GM23338 (cell line): ENCODE data around the gene SLC44A4. TPM values are rescaled to one million over a fixed set of nuclear protein-coding genes. Genes with fewer than 3 reads are reported as not detected.

Experiments used
- ATAC-seq: fragments of 200-7000 bp; cut with Tn5 transposase; 3 replicates; pipeline ENCODE4 v1.9.1; 2020
- DNase-seq: peaks from one replicate; pipeline ENCODE4 v3.0.0-alpha.2; 2015; ENCODE audit warnings: low spot score
- H2AFZ ChIP-seq: fragments of 200-600 bp; sonication (generic); 2 replicates; pipeline ENCODE4 v1.8.0; 2016; ENCODE audit warnings: antibody characterized with exemption, mild to moderate bottlenecking, moderate library complexity
- H3F3A ChIP-seq: fragments of 200-600 bp; sonication (generic); replicated peaks from 2 replicates; pipeline ENCODE4 v1.8.0; 2017; ENCODE audit warnings: antibody characterized with exemption, mixed run types, low read depth
- H3K27ac ChIP-seq: fragments of 200-600 bp; sonication (generic); 2 replicates; pipeline ENCODE4 v1.6.1; 2016; ENCODE audit warnings: low read depth
- H3K27me3 ChIP-seq: fragments of 200-600 bp; sonication (generic); 2 replicates; pipeline ENCODE4 v1.8.0; 2016; ENCODE audit warnings: mild to moderate bottlenecking, mixed run types, moderate library complexity; ENCODE audit not compliant: insufficient read depth
- H3K36me3 ChIP-seq: fragments of 200-600 bp; sonication (generic); 2 replicates; pipeline ENCODE4 v1.8.0; 2016; ENCODE audit warnings: mild to moderate bottlenecking; ENCODE audit not compliant: insufficient read depth
- H3K4me1 ChIP-seq: fragments of 200-600 bp; sonication (generic); 2 replicates; pipeline ENCODE4 v1.8.0; 2016; ENCODE audit warnings: mild to moderate bottlenecking, moderate library complexity; ENCODE audit not compliant: insufficient read depth
- H3K4me2 ChIP-seq: fragments of 200-600 bp; sonication (generic); 2 replicates; pipeline ENCODE4 v1.7.1; 2017; ENCODE audit warnings: mixed run types
- H3K4me3 ChIP-seq: fragments of 200-600 bp; sonication (generic); 2 replicates; pipeline ENCODE4 v1.6.1; 2016; ENCODE audit warnings: mixed run types
- H3K79me2 ChIP-seq: fragments of 200-600 bp; sonication (generic); replicated peaks from 2 replicates; pipeline ENCODE4 v1.8.0; 2017; ENCODE audit warnings: mild to moderate bottlenecking; ENCODE audit not compliant: insufficient read depth
- H3K9me2 ChIP-seq: fragments of 200-600 bp; sonication (generic); 2 replicates; pipeline ENCODE4 v1.8.0; 2017; ENCODE audit not compliant: insufficient read depth
- H4K20me1 ChIP-seq: fragments of 200-600 bp; sonication (generic); replicated peaks from 2 replicates; pipeline ENCODE4 v1.8.0; 2017; ENCODE audit warnings: mild to moderate bottlenecking; ENCODE audit not compliant: insufficient read depth
- H3K27ac Mint-ChIP-seq: 2 replicates; pipeline ENCODE4 v1.8.0; 2020; ENCODE audit warnings: inconsistent platforms, mild to moderate bottlenecking, moderate library complexity, mixed read lengths
- H3K27me3 Mint-ChIP-seq: 3 replicates; pipeline ENCODE4 v1.8.0; 2022; ENCODE audit warnings: low read depth, mild to moderate bottlenecking, moderate library complexity, mixed read lengths, inconsistent platforms; ENCODE audit not compliant: insufficient read depth, poor library complexity
- H3K36me3 Mint-ChIP-seq: 3 replicates; pipeline ENCODE4 v1.8.0; 2021; ENCODE audit warnings: low read depth, mild to moderate bottlenecking, inconsistent platforms, moderate library complexity, mixed read lengths
- H3K4me1 Mint-ChIP-seq: 3 replicates; pipeline ENCODE4 v1.8.0; 2020; ENCODE audit warnings: mild to moderate bottlenecking, inconsistent platforms, mixed read lengths
- H3K4me3 Mint-ChIP-seq: 3 replicates; pipeline ENCODE4 v1.8.0; 2021; ENCODE audit warnings: moderate library complexity, mild to moderate bottlenecking, inconsistent platforms, mixed read lengths
- H3K9me3 Mint-ChIP-seq: 3 replicates; pipeline ENCODE4 v1.8.0; 2020; ENCODE audit warnings: moderate library complexity, mild to moderate bottlenecking, inconsistent platforms, mixed read lengths
- CREB1 ChIP-seq: fragments of 250-450 bp; sonication (Bioruptor Pico); IDR thresholded peaks from 2 replicates; pipeline ENCODE4 v1.5.0; 2020; ENCODE audit warnings: low read depth, mild to moderate bottlenecking, moderate library complexity
- JUNB ChIP-seq: IDR thresholded peaks from one replicate; pipeline ENCODE4 v1.6.1; 2016; ENCODE audit warnings: antibody characterized with exemption; ENCODE audit not compliant: unreplicated experiment
- NANOG ChIP-seq: IDR thresholded peaks from 2 replicates; pipeline ENCODE4 v1.6.1; 2016; ENCODE audit warnings: antibody characterized with exemption, borderline replicate concordance
- POLR2AphosphoS5 ChIP-seq: IDR thresholded peaks from 2 replicates; pipeline ENCODE4 v1.6.1; 2016; ENCODE audit warnings: antibody characterized with exemption, low read depth
- ZNF114 ChIP-seq: fragments of 250-450 bp; sonication (Bioruptor Pico); IDR thresholded peaks from 2 replicates; pipeline ENCODE4 v1.5.0; 2020; ENCODE audit warnings: mild to moderate bottlenecking, moderate library complexity
- ZNF331 ChIP-seq: fragments of 250-450 bp; sonication (Bioruptor Pico); IDR thresholded peaks from 2 replicates; pipeline ENCODE4 v1.5.0; 2020; ENCODE audit warnings: low read depth, mild to moderate bottlenecking, moderate library complexity
- ZNF462 ChIP-seq: fragments of 250-450 bp; sonication (Bioruptor Pico); IDR thresholded peaks from 2 replicates; pipeline ENCODE4 v1.5.0; 2020; ENCODE audit warnings: mild to moderate bottlenecking, moderate library complexity
- polyA plus RNA-seq: library from polyadenylated mRNA; unstranded; fragments of >200 nt; fragmentation: Nextera tagmentation; extraction: Ambion mirVana; gene quantifications from 2 replicates; pipeline ENCODE4 v1.2.1, GENCODE V29; 2016
- total RNA-seq: library from RNA; depleted of rRNA; stranded (reverse); fragments of >200 nt; shearing (Covaris generic); gene quantifications from 2 replicates; pipeline ENCODE4 v1.2.3, GENCODE V29; 2014
- TF ChIP-seq, protein P1 (sequence below): IDR thresholded peaks from 2 replicates; pipeline ENCODE4 v1.6.1; 2016; ENCODE audit warnings: antibody characterized with exemption
- TF ChIP-seq, protein P2 (sequence below), 2 experiments: fragments of 200-600 bp in 1 of 2; sonication (generic) in 1 of 2; conservative IDR thresholded peaks; 2 replicates each; pipeline versions ENCODE4 v1.5.1 to v1.6.1; 2016 to 2017; ENCODE audit warnings: antibody characterized with exemption in 2 of 2, low read depth in 2 of 2, mild to moderate bottlenecking in 2 of 2, moderate library complexity in 1 of 2

The SLC44A4 gene
- total and polyA plus RNA-seq, 2 experiments from 2014 or later: 1.1 to 3.7 TPM

DNA sequence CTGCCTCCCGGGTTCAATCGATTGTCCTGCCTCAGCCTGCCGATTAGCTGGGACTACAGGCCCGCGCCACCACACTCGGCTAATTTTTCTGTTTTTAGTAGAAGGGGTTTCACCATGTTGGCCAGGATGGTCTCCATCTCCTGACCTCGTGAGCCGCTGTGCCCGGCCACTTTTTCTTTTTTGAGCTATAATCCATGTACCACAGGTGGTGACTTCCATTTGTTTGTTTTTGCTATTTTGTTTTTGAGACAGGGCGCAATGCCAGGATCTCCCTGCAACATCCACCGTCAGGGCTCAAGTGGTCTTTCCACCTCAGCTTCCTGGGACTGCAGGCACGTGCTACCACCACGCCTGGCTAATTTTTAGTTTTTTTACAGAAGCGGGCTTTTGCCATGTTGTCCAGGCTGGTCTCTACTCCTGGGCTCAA lies 42.7 kb downstream of the SLC44A4 start:
- 0 out of 2 replicates have a peak, but pooled peaks have one; percentile 42 for TF ChIP-seq POLR2AphosphoS5
- TF ChIP-seq, protein P1, sequence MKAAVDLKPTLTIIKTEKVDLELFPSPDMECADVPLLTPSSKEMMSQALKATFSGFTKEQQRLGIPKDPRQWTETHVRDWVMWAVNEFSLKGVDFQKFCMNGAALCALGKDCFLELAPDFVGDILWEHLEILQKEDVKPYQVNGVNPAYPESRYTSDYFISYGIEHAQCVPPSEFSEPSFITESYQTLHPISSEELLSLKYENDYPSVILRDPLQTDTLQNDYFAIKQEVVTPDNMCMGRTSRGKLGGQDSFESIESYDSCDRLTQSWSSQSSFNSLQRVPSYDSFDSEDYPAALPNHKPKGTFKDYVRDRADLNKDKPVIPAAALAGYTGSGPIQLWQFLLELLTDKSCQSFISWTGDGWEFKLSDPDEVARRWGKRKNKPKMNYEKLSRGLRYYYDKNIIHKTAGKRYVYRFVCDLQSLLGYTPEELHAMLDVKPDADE: no peak
- H3K27ac Mint-ChIP-seq: peak overlapping the region; percentile 98
- no peak for ATAC-seq
- no peak overlapping the region for H2AFZ ChIP-seq
- peaks cover 22% of the 10 kb centered on the region for H3K27me3 Mint-ChIP-seq
- peaks cover 40% of the 10 kb centered on the region for H4K20me1 ChIP-seq
- peaks cover 50% of the 10 kb centered on the region for H3K36me3 ChIP-seq
- H3K4me3 Mint-ChIP-seq: peak overlapping the region; percentile 97
- H3K36me3 Mint-ChIP-seq: peaks cover 65% of the 10 kb centered on the region
- H3K9me2 ChIP-seq: no peaks in the 10 kb centered on the region
- H3K4me1 Mint-ChIP-seq: peaks cover 26% of the 10 kb centered on the region
- peaks cover 22% of the 10 kb centered on the region for H3K4me1 ChIP-seq
- H3K79me2 ChIP-seq: peaks cover 52% of the 10 kb centered on the region
- peak overlapping the region; percentile 84 for H3K4me3 ChIP-seq
- DNase-seq: no peak
- H3F3A ChIP-seq: peaks cover 66% of the 10 kb centered on the region
- H3K9me3 Mint-ChIP-seq: peaks cover 7% of the 10 kb centered on the region; the same call in 1 of the 3 replicates
- H3K27me3 ChIP-seq: no peaks in the 10 kb centered on the region
- peak overlapping the region; percentile 99 for H3K4me2 ChIP-seq
- peak overlapping the region; percentile 83 for H3K27ac ChIP-seq

- Histone ChIP-seq H4K20me1 (peaks cover 40% of the 10 kb centered on the region), H3K36me3 (peaks cover 39% of the 10 kb centered on the region), H3K4me3 (peak overlapping the region; percentile 84), H3K4me2 (peak overlapping the region; percentile 99), H2AFZ (peak overlapping the region; percentile 30; the same call in 1 of the 2 replicates), H3K27me3 (no peaks in the 10 kb centered on the region), H3K9me2 (no peaks in the 10 kb centered on the region), H3K79me2 (peaks cover 67% of the 10 kb centered on the region), H3F3A (peaks cover 54% of the 10 kb centered on the region), H3K27ac (peak overlapping the region; percentile 83), H3K4me1 (peaks cover 28% of the 10 kb centered on the region)
- peak; percentile 85 for ATAC-seq
- Mint-ChIP-seq H3K27ac (peak overlapping the region; percentile 99), H3K36me3 (peaks cover 53% of the 10 kb centered on the region), H3K9me3 (peaks cover 10% of the 10 kb centered on the region; the same call in 2 of the 3 replicates), H3K27me3 (peaks cover 31% of the 10 kb centered on the region), H3K4me1 (peaks cover 32% of the 10 kb centered on the region), H3K4me3 (peak overlapping the region; percentile 97)
- DNase-seq: peak; percentile 94
- no peak for TF ChIP-seq JUNB
- TF ChIP-seq, protein P1: peak; percentile 65; the same call in 1 of the 2 replicates
- TF ChIP-seq, protein P2, sequence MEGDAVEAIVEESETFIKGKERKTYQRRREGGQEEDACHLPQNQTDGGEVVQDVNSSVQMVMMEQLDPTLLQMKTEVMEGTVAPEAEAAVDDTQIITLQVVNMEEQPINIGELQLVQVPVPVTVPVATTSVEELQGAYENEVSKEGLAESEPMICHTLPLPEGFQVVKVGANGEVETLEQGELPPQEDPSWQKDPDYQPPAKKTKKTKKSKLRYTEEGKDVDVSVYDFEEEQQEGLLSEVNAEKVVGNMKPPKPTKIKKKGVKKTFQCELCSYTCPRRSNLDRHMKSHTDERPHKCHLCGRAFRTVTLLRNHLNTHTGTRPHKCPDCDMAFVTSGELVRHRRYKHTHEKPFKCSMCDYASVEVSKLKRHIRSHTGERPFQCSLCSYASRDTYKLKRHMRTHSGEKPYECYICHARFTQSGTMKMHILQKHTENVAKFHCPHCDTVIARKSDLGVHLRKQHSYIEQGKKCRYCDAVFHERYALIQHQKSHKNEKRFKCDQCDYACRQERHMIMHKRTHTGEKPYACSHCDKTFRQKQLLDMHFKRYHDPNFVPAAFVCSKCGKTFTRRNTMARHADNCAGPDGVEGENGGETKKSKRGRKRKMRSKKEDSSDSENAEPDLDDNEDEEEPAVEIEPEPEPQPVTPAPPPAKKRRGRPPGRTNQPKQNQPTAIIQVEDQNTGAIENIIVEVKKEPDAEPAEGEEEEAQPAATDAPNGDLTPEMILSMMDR (conservative IDR thresholded peaks at IDR 0.05; ENCODE audit: low read depth in 2 of 2): no peak
- no peak for TF ChIP-seq ZNF114 (CRISPR knock-in tag)
- no peak for TF ChIP-seq NANOG
- no peak for TF ChIP-seq ZNF331 (CRISPR knock-in tag)
- TF ChIP-seq CREB1 (CRISPR knock-in tag): peak; percentile 38; the same call in 1 of the 2 replicates
- no peak for TF ChIP-seq ZNF462 (CRISPR knock-in tag)
These were observed 44.2 kb downstream of the SLC44A4 start for GRCh38 chr6:31834367-31835250.
